Hepatocyte (in vitro differentiated cells): ENCODE data around the gene HOXB6.

Experiments
- CTCF ChIP-seq: fragments of 200-600 bp; sonication (generic); IDR thresholded peaks from 2 replicates; pipeline ENCODE4 v1.5.1; 2016; ENCODE audit warnings: antibody characterized with exemption, mild to moderate bottlenecking; ENCODE audit not compliant: poor library complexity
- EZH2phosphoT487 ChIP-seq: fragments of 200-600 bp; sonication (generic); IDR thresholded peaks from one replicate; pipeline ENCODE4 v1.6.1; 2018; ENCODE audit warnings: antibody characterized with exemption, mild to moderate bottlenecking, low read depth, moderate library complexity; ENCODE audit not compliant: unreplicated experiment, severe bottlenecking

GRCh38 chr17:48593126-48593829, 11.5 kb downstream of the HOXB6 start, which contains the start of gene HOXB5:
- TF ChIP-seq CTCF, result no peak
- peak; percentile 55 for TF ChIP-seq EZH2phosphoT487
